ENCODE results near the gene CYTH4.

GRCh38 chr22:37346505-37346895 lies 64.2 kb downstream of the CYTH4 start:
- TF ChIP-seq CTCF (IDR thresholded peaks at IDR 0.05; ENCODE audit: low read depth, low read length, missing input control) (no peak), REST (IDR thresholded peaks at IDR 0.05) (no peak)
